Measurements from ENCODE around the gene SIN3B.

The SIN3B gene

GRCh38 chr19:16837035-16837362 lies 7.8 kb downstream of the SIN3B start:
- POLR2A ChIA-PET = interaction anchor here (0.5 to 0.6 kb wide), 2 partner anchors 525 to 590 kb away, joined by 3 read pairs; no protein-coding TSS in a partner anchor
- Histone ChIP-seq H3K9me3 (ENCODE audit: control insufficient read depth, insufficient read depth, low read depth, low read length) (no peaks in the 10 kb centered on the region), H3K27ac (ENCODE audit: extremely low read depth, low read depth, low read length) (no peak overlapping the region), H3K4me3 (ENCODE audit: low read depth, low read length) (no peak overlapping the region), H3K4me1 (ENCODE audit: control insufficient read depth, insufficient read depth, low read length) (no peaks in the 10 kb centered on the region), H3K36me3 (ENCODE audit: control insufficient read depth in 2 of 2, insufficient read depth in 1 of 2, low read length in 2 of 2) (peaks cover 21 to 93% of the 10 kb centered on the region in 2 experiments)
- TF ChIP-seq ZFHX2 (tag by site-specific recombination; conservative IDR thresholded peaks at IDR 0.05) (peak; percentile 63), ZNF23 (tag by site-specific recombination; IDR thresholded peaks at IDR 0.05; ENCODE audit: borderline replicate concordance) (no peak), EGR2 (tag by site-specific recombination; IDR thresholded peaks at IDR 0.05; ENCODE audit: low read depth) (peak; percentile 86), TCF7L2 (IDR thresholded peaks at IDR 0.05; ENCODE audit: borderline replicate concordance, low read depth, low read length) (no peak), ZNF155 (tag by site-specific recombination; IDR thresholded peaks at IDR 0.05) (no peak), ZFP69B (tag by site-specific recombination; IDR thresholded peaks at IDR 0.05) (no peak)
- CTCF ChIA-PET = interaction anchor here (1.2 to 1.3 kb wide), 2 partner anchors 58 to 122 kb away, joined by 3 to 4 read pairs; no protein-coding TSS in a partner anchor

DNA sequence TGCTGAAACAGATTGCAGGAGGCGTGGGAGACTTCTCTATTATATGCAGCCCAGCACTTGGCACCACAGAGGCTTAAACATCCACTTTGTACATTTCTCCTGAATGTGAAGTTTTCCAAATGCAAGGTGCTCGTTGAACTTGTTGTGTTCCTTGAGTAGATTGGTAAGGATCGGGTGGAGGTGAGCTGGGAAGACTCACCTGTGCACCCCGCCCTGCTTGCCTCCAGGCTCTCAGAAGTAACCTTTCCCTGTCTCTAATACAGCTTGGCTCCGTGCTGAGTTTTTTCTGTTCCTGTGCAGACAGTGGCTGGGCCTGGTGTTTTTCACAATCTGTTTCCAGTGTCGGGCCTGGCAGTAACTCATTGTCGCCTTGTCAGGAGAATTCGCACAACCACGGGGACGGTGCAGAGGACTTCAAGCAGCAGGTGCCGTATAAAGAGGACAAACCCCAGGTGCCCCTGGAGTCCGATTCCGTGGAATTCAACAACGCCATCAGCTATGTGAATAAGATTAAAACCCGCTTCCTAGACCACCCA lies 12.3 kb downstream of the SIN3B start:
- Histone ChIP-seq H3K4me3 (ENCODE audit: low read depth, low read length) (no peak overlapping the region), H3K27ac (ENCODE audit: extremely low read depth, low read depth, low read length) (no peak overlapping the region), H3K9me3 (ENCODE audit: control insufficient read depth, insufficient read depth, low read depth, low read length) (no peaks in the 10 kb centered on the region), H3K4me1 (ENCODE audit: control insufficient read depth, insufficient read depth, low read length) (no peaks in the 10 kb centered on the region), H3K36me3 (ENCODE audit: control insufficient read depth in 2 of 2, insufficient read depth in 1 of 2, low read length in 2 of 2) (peaks cover 30 to 100% of the 10 kb centered on the region in 2 experiments; a peak in 2 of 3 replicates)
- ChIA-PET CTCF (no interaction called here), POLR2A (no interaction called here)
- TF ChIP-seq RBAK (tag by site-specific recombination; IDR thresholded peaks at IDR 0.05) = no peak
- TF ChIP-seq ZNF707 (tag by site-specific recombination; IDR thresholded peaks at IDR 0.05) = no peak
- no peak for TF ChIP-seq ZNF530 (tag by site-specific recombination; IDR thresholded peaks at IDR 0.05; ENCODE audit: low read depth)
- TF ChIP-seq, protein P1, sequence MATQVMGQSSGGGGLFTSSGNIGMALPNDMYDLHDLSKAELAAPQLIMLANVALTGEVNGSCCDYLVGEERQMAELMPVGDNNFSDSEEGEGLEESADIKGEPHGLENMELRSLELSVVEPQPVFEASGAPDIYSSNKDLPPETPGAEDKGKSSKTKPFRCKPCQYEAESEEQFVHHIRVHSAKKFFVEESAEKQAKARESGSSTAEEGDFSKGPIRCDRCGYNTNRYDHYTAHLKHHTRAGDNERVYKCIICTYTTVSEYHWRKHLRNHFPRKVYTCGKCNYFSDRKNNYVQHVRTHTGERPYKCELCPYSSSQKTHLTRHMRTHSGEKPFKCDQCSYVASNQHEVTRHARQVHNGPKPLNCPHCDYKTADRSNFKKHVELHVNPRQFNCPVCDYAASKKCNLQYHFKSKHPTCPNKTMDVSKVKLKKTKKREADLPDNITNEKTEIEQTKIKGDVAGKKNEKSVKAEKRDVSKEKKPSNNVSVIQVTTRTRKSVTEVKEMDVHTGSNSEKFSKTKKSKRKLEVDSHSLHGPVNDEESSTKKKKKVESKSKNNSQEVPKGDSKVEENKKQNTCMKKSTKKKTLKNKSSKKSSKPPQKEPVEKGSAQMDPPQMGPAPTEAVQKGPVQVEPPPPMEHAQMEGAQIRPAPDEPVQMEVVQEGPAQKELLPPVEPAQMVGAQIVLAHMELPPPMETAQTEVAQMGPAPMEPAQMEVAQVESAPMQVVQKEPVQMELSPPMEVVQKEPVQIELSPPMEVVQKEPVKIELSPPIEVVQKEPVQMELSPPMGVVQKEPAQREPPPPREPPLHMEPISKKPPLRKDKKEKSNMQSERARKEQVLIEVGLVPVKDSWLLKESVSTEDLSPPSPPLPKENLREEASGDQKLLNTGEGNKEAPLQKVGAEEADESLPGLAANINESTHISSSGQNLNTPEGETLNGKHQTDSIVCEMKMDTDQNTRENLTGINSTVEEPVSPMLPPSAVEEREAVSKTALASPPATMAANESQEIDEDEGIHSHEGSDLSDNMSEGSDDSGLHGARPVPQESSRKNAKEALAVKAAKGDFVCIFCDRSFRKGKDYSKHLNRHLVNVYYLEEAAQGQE (tag by site-specific recombination; IDR thresholded peaks at IDR 0.05) = no peak
- TF ChIP-seq ZNF404 (tag by site-specific recombination; IDR thresholded peaks at IDR 0.05) = no peak
- TF ChIP-seq, protein P2, sequence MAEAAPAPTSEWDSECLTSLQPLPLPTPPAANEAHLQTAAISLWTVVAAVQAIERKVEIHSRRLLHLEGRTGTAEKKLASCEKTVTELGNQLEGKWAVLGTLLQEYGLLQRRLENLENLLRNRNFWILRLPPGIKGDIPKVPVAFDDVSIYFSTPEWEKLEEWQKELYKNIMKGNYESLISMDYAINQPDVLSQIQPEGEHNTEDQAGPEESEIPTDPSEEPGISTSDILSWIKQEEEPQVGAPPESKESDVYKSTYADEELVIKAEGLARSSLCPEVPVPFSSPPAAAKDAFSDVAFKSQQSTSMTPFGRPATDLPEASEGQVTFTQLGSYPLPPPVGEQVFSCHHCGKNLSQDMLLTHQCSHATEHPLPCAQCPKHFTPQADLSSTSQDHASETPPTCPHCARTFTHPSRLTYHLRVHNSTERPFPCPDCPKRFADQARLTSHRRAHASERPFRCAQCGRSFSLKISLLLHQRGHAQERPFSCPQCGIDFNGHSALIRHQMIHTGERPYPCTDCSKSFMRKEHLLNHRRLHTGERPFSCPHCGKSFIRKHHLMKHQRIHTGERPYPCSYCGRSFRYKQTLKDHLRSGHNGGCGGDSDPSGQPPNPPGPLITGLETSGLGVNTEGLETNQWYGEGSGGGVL (tag by site-specific recombination; IDR thresholded peaks at IDR 0.05) = no peak
- no peak for TF ChIP-seq ZNF324 (tag by site-specific recombination; IDR thresholded peaks at IDR 0.05)
- no peak for TF ChIP-seq ZNF664 (tag by site-specific recombination; IDR thresholded peaks at IDR 0.05)
- no peak for TF ChIP-seq GLIS1 (tag by site-specific recombination; IDR thresholded peaks at IDR 0.05)
- TF ChIP-seq ZNF416 (tag by site-specific recombination; IDR thresholded peaks at IDR 0.05) = no peak
- TF ChIP-seq ZXDB (tag by site-specific recombination; IDR thresholded peaks at IDR 0.05) = no peak

GRCh38 chr19:16846901-16847300 lies 17.7 kb downstream of the SIN3B start:
- Histone ChIP-seq H3K36me3 (ENCODE audit: control insufficient read depth in 2 of 2, insufficient read depth in 1 of 2, low read length in 2 of 2) (peaks cover 41 to 96% of the 10 kb centered on the region in 2 experiments), H3K4me1 (ENCODE audit: control insufficient read depth, insufficient read depth, low read length) (no peaks in the 10 kb centered on the region), H3K9me3 (ENCODE audit: control insufficient read depth, insufficient read depth, low read depth, low read length) (no peaks in the 10 kb centered on the region), H3K4me3 (ENCODE audit: low read depth, low read length) (no peak overlapping the region), H3K27ac (ENCODE audit: extremely low read depth, low read depth, low read length) (no peak overlapping the region)
- ChIA-PET CTCF (no interaction called here), POLR2A (no interaction called here)
- no peak for TF ChIP-seq SALL2 (tag by site-specific recombination; IDR thresholded peaks at IDR 0.05; ENCODE audit: borderline replicate concordance)
- TF ChIP-seq ZNF184 (tag by site-specific recombination; IDR thresholded peaks at IDR 0.05) = no peak
- TF ChIP-seq GLIS2 (tag by site-specific recombination; IDR thresholded peaks at IDR 0.05) = no peak
- no peak for TF ChIP-seq OSR2 (tag by site-specific recombination; IDR thresholded peaks at IDR 0.05)
- no peak for TF ChIP-seq ZNF596 (tag by site-specific recombination; IDR thresholded peaks at IDR 0.05)
- TF ChIP-seq, protein P3, sequence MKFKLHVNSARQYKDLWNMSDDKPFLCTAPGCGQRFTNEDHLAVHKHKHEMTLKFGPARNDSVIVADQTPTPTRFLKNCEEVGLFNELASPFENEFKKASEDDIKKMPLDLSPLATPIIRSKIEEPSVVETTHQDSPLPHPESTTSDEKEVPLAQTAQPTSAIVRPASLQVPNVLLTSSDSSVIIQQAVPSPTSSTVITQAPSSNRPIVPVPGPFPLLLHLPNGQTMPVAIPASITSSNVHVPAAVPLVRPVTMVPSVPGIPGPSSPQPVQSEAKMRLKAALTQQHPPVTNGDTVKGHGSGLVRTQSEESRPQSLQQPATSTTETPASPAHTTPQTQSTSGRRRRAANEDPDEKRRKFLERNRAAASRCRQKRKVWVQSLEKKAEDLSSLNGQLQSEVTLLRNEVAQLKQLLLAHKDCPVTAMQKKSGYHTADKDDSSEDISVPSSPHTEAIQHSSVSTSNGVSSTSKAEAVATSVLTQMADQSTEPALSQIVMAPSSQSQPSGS (tag by site-specific recombination; IDR thresholded peaks at IDR 0.05; ENCODE audit: low read depth) = no peak
- no peak for TF ChIP-seq ZBTB10 (tag by site-specific recombination; IDR thresholded peaks at IDR 0.05)
- no peak for TF ChIP-seq RBAK (tag by site-specific recombination; IDR thresholded peaks at IDR 0.05)
